Esophagus muscularis mucosa (tissue), 4 donors: ENCODE results near the gene TRAPPC12. TPM values are rescaled to one million over a fixed set of nuclear protein-coding genes. Genes with fewer than 3 reads are reported as not detected.

ENCODE experiments used
- DNase-seq: peaks from one replicate; pipeline ENCODE4 v3.0.0-alpha.2; 2017; ENCODE audit errors: extremely low spot score
- H3K27ac ChIP-seq, 4 donors: fragments of 200-600 bp; sonication (generic); replicated peaks in 1 of 4; 1 replicate in 3 of 4; 2 replicates in 1 of 4; pipeline ENCODE4 v1.5.1; 2016 to 2019; ENCODE audit warnings: mild to moderate bottlenecking in 1 of 4
- H3K27me3 ChIP-seq, 4 donors: fragments of 200-600 bp; sonication (generic); one replicate each; pipeline versions ENCODE4 v1.5.1 to v1.6.0; 2016 to 2019
- H3K36me3 ChIP-seq, 4 donors: fragments of 200-600 bp; sonication (generic); one replicate each; pipeline ENCODE4 v1.5.1; 2016 to 2019
- H3K4me1 ChIP-seq, 4 donors: fragments of 200-600 bp; sonication (generic); one replicate each; pipeline ENCODE4 v1.5.1; 2016 to 2019
- H3K4me3 ChIP-seq, 4 donors: fragments of 200-600 bp; sonication (generic); 1 replicate in 2 of 4; 2 replicates in 2 of 4; pipeline ENCODE4 v1.5.1; 2016 to 2019; ENCODE audit warnings: mild to moderate bottlenecking in 4 of 4, moderate library complexity in 1 of 4
- H3K9me3 ChIP-seq, 4 donors: fragments of 200-600 bp; sonication (generic); 1 replicate in 3 of 4; 2 replicates in 1 of 4; pipeline ENCODE4 v1.5.1; 2016 to 2019
- CTCF ChIP-seq, 3 experiments: fragments of 200-600 bp in 2 of 3; fragments of 450-650 bp in 1 of 3; sonication (generic) in 2 of 3; IDR thresholded peaks; one replicate each; pipeline ENCODE4 v1.5.1; 2017 to 2019; ENCODE audit warnings: antibody characterized with exemption in 3 of 3, mild to moderate bottlenecking in 2 of 3, moderate library complexity in 1 of 3
- EP300 ChIP-seq: sonication (generic); formaldehyde crosslinking; IDR thresholded peaks from one replicate; pipeline ENCODE4 v1.6.1; 2017; ENCODE audit warnings: antibody characterized with exemption
- POLR2A ChIP-seq: fragments of 450-650 bp; IDR thresholded peaks from one replicate; pipeline ENCODE4 v1.6.1; 2017; ENCODE audit warnings: antibody characterized with exemption, moderate library complexity, mild to moderate bottlenecking, low read depth
- POLR2AphosphoS5 ChIP-seq, 2 donors: sonication (generic); formaldehyde crosslinking; IDR thresholded peaks; one replicate each; pipeline ENCODE4 v1.6.1; 2017; ENCODE audit warnings: antibody characterized with exemption in 2 of 2
- WGBS: methylation state at CpG from one replicate; pipeline ENCODE4 v1.1.5; 2018; 5-methylcytosine and 5-hydroxymethylcytosine counted together
- intact Hi-C: fragments of 100-400 bp; cut with DNase I; formaldehyde crosslinking; loops from one replicate; pipeline ENCODE4 v1.15.1; 2023
- total RNA-seq, 4 donors: library from RNA; depleted of rRNA; stranded (reverse); fragments of >200 nt; gene quantifications; one replicate each; pipeline versions ENCODE4 v1.1.0 to v1.2.1, GENCODE V29; 2016

TRAPPC12 gene
- total RNA-seq, 4 donors from 2014 or later: 65.6 to 89.3 (median 72.6) TPM

- H3K4me1 ChIP-seq: no peaks in the 10 kb centered on the region
- TF ChIP-seq EP300: no peak
These were observed 34.6 kb upstream of the TRAPPC12 start for GRCh38 chr2:3344897-3345296.

GRCh38 chr2:3345621-3346020 is 33.9 kb upstream of the TRAPPC12 start:
- DNase-seq: no peak
- H3K27me3 ChIP-seq: no peaks in the 10 kb centered on the region

More at GRCh38 chr2:3344897-3345296, 34.6 kb upstream of the TRAPPC12 start:
- WGBS: 95% methylated on average over 6 of the region's 6 CpGs
- Histone ChIP-seq H3K27me3 (no peaks in the 10 kb centered on the region), H3K36me3 (peaks cover 0 to 33% (median 0%) of the 10 kb centered on the region in 4 donors), H3K27ac (no peak overlapping the region), H3K4me3 (no peak overlapping the region), H3K9me3 (no peaks in the 10 kb centered on the region)
- DNase-seq: no peak
- intact Hi-C loops: no loop called here

GRCh38 chr2:3348767-3349166 is 30.7 kb upstream of the TRAPPC12 start:
- intact Hi-C loops: no loop called here
- Histone ChIP-seq H3K27me3 (no peaks in the 10 kb centered on the region), H3K4me1 (no peaks in the 10 kb centered on the region), H3K4me3 (no peak overlapping the region), H3K36me3 (peaks cover 0 to 50% (median 6%) of the 10 kb centered on the region in 4 donors), H3K27ac (no peak overlapping the region), H3K9me3 (no peaks in the 10 kb centered on the region)
- no peak for TF ChIP-seq POLR2AphosphoS5 (IDR thresholded peaks at IDR 0.05)
- no peak for DNase-seq
- WGBS: 95% methylated on average over 8 of the region's 12 CpGs

More at GRCh38 chr2:3345621-3346020, 33.9 kb upstream of the TRAPPC12 start:
- Histone ChIP-seq H3K9me3 (no peaks in the 10 kb centered on the region), H3K4me3 (no peak overlapping the region), H3K36me3 (peaks cover 0 to 33% (median 0%) of the 10 kb centered on the region in 4 donors), H3K27ac (no peak overlapping the region), H3K4me1 (no peaks in the 10 kb centered on the region)
- intact Hi-C loops: no loop called here
- WGBS: 98% methylated on average over 7 of the region's 7 CpGs
- TF ChIP-seq EP300 (no peak), POLR2A (no peak), POLR2AphosphoS5 (IDR thresholded peaks at IDR 0.05) (no peak), CTCF (IDR thresholded peaks at IDR 0.05) (no peak)

GRCh38 chr2:3349211-3349693 is 30.2 kb upstream of the TRAPPC12 start:
- WGBS: 63% methylated on average over 10 of the region's 13 CpGs
- peaks cover 0 to 55% (median 7%) of the 10 kb centered on the region in 4 donors for H3K36me3 ChIP-seq
- intact Hi-C loops: no loop called here

GRCh38 chr2:3354986-3355385 is 24.5 kb upstream of the TRAPPC12 start:
- H3K27me3 ChIP-seq: no peaks in the 10 kb centered on the region
- no peak for DNase-seq
- peaks cover 0 to 11% (median 0%) of the 10 kb centered on the region in 4 donors for H3K4me1 ChIP-seq
- intact Hi-C loops: no loop called here
- peaks cover 0 to 26% (median 7%) of the 10 kb centered on the region in 4 donors for H3K36me3 ChIP-seq
- H3K27ac ChIP-seq: no peak overlapping the region
- no peak for TF ChIP-seq EP300
- no peak for TF ChIP-seq POLR2A
- TF ChIP-seq POLR2AphosphoS5 (IDR thresholded peaks at IDR 0.05): no peak
- TF ChIP-seq CTCF (IDR thresholded peaks at IDR 0.05): no peak
- WGBS: 97% methylated on average over 3 of the region's 3 CpGs
- no peak overlapping the region for H3K4me3 ChIP-seq
- H3K9me3 ChIP-seq: no peaks in the 10 kb centered on the region

More at GRCh38 chr2:3349211-3349693, 30.2 kb upstream of the TRAPPC12 start:
- Histone ChIP-seq H3K27me3 (no peaks in the 10 kb centered on the region), H3K9me3 (no peaks in the 10 kb centered on the region), H3K4me1 (no peaks in the 10 kb centered on the region), H3K27ac (no peak overlapping the region), H3K4me3 (no peak overlapping the region)
- no peak for DNase-seq
- TF ChIP-seq EP300: no peak

GRCh38 chr2:3355951-3356569 is 23.4 kb upstream of the TRAPPC12 start:
- Histone ChIP-seq H3K36me3 (peaks cover 0 to 26% (median 7%) of the 10 kb centered on the region in 4 donors), H3K4me1 (peaks cover 0 to 11% (median 0%) of the 10 kb centered on the region in 4 donors), H3K27ac (no peak overlapping the region), H3K27me3 (no peaks in the 10 kb centered on the region), H3K9me3 (no peaks in the 10 kb centered on the region), H3K4me3 (no peak overlapping the region)
- intact Hi-C loops: no loop called here
- 88% methylated on average over 8 of the region's 8 CpGs for WGBS
- TF ChIP-seq EP300 (no peak), CTCF (IDR thresholded peaks at IDR 0.05) (no peak)
- DNase-seq: no peak
